H9 (cell line): ENCODE data around the gene KIF1A. TPM values are rescaled to one million over a fixed set of nuclear protein-coding genes. Genes with fewer than 3 reads are reported as not detected.

Experiments used
- DNase-seq: peaks from one replicate; pipeline ENCODE4 v3.0.0-alpha.2; 2017
- H2AFZ ChIP-seq: one replicate; pipeline ENCODE4 v1.6.1; 2013; ENCODE audit warnings: mild to moderate bottlenecking, low read length, control low read depth, moderate library complexity
- H2AK5ac ChIP-seq: 2 replicates; pipeline ENCODE4 v1.6.1; 2013; ENCODE audit warnings: low read length, control low read depth, mixed read lengths; ENCODE audit not compliant: insufficient read length
- H2BK120ac ChIP-seq: one replicate; pipeline ENCODE4 v1.6.1; 2013; ENCODE audit warnings: low read depth, mild to moderate bottlenecking, low read length, control low read depth, inconsistent platforms; ENCODE audit not compliant: poor library complexity, severe bottlenecking
- H2BK12ac ChIP-seq: 2 replicates; pipeline ENCODE4 v1.6.1; 2013; ENCODE audit warnings: low read length, control low read depth, mixed read lengths, low read depth; ENCODE audit not compliant: insufficient read length
- H2BK15ac ChIP-seq: 2 replicates; pipeline ENCODE4 v1.6.1; 2013; ENCODE audit warnings: low read depth, low read length, control low read depth
- H2BK20ac ChIP-seq: one replicate; pipeline ENCODE4 v1.6.1; 2013; ENCODE audit warnings: low read depth, mild to moderate bottlenecking, low read length, control low read depth, inconsistent platforms; ENCODE audit not compliant: poor library complexity, severe bottlenecking
- H2BK5ac ChIP-seq: 2 replicates; pipeline ENCODE4 v1.6.1; 2013; ENCODE audit warnings: low read length, control low read depth, mixed read lengths; ENCODE audit not compliant: insufficient read length
- H3K14ac ChIP-seq: 2 replicates; pipeline ENCODE4 v1.6.1; 2013; ENCODE audit warnings: low read length, control low read depth; ENCODE audit not compliant: insufficient read depth
- H3K18ac ChIP-seq: 2 replicates; pipeline ENCODE4 v1.6.1; 2013; ENCODE audit warnings: low read depth, mild to moderate bottlenecking, mixed read lengths, low read length, control low read depth; ENCODE audit not compliant: insufficient read length
- H3K23ac ChIP-seq: 2 replicates; pipeline ENCODE4 v1.6.1; 2013; ENCODE audit warnings: low read length, control low read depth, mixed read lengths, low read depth; ENCODE audit not compliant: insufficient read length
- H3K23me2 ChIP-seq: 2 replicates; pipeline ENCODE4 v1.6.1; 2013; ENCODE audit warnings: low read depth, mild to moderate bottlenecking, mixed read lengths, low read length, control low read depth; ENCODE audit not compliant: insufficient read length, poor library complexity, severe bottlenecking
- H3K27ac ChIP-seq: 2 replicates; pipeline ENCODE4 v1.5.1; 2013; ENCODE audit warnings: low read length, control low read depth, mixed read lengths, low read depth; ENCODE audit not compliant: insufficient read length
- H3K27me3 ChIP-seq: 2 replicates; pipeline ENCODE4 v1.6.1; 2013; ENCODE audit warnings: low read length, control low read depth, inconsistent platforms; ENCODE audit not compliant: insufficient read depth
- H3K4ac ChIP-seq: 2 replicates; pipeline ENCODE4 v1.6.1; 2013; ENCODE audit warnings: low read depth, mild to moderate bottlenecking, control low read depth, inconsistent platforms, low read length, moderate library complexity
- H3K4me1 ChIP-seq: 2 replicates; pipeline ENCODE4 v1.6.1; 2013; ENCODE audit warnings: low read length, control low read depth, inconsistent platforms; ENCODE audit not compliant: insufficient read depth
- H3K4me2 ChIP-seq: 2 replicates; pipeline ENCODE4 v1.6.1; 2013; ENCODE audit warnings: low read length, control low read depth, mixed read lengths; ENCODE audit not compliant: insufficient read length, insufficient read depth
- H3K56ac ChIP-seq: 2 replicates; pipeline ENCODE4 v1.6.1; 2013; ENCODE audit warnings: low read depth, mild to moderate bottlenecking, mixed read lengths, low read length, control low read depth; ENCODE audit not compliant: insufficient read length
- H3K79me1 ChIP-seq: 2 replicates; pipeline ENCODE4 v1.6.1; 2013; ENCODE audit warnings: low read depth, mild to moderate bottlenecking, moderate library complexity, low read length, control low read depth, inconsistent platforms; ENCODE audit not compliant: insufficient read depth, poor library complexity, severe bottlenecking
- H3K79me2 ChIP-seq: 2 replicates; pipeline ENCODE4 v1.6.1; 2013; ENCODE audit warnings: low read length, control low read depth, inconsistent platforms; ENCODE audit not compliant: insufficient read depth
- H3K9ac ChIP-seq: 2 replicates; pipeline ENCODE4 v1.6.1; 2013; ENCODE audit warnings: low read length, control low read depth, mixed read lengths; ENCODE audit not compliant: insufficient read length; ENCODE audit errors: extremely low read depth
- H3K9me3 ChIP-seq: one replicate; pipeline ENCODE4 v1.6.1; 2013; ENCODE audit warnings: low read depth, low read length, inconsistent platforms; ENCODE audit not compliant: control insufficient read depth
- H3T11ph ChIP-seq: one replicate; pipeline ENCODE4 v1.6.1; 2013; ENCODE audit warnings: mild to moderate bottlenecking, low read length, control low read depth, inconsistent platforms
- H4K20me1 ChIP-seq: one replicate; pipeline ENCODE4 v1.6.1; 2013; ENCODE audit not compliant: control insufficient read depth, insufficient read length, insufficient read depth
- H4K5ac ChIP-seq: 2 replicates; pipeline ENCODE4 v1.6.1; 2013; ENCODE audit warnings: low read depth, mild to moderate bottlenecking, mixed read lengths, low read length, control low read depth; ENCODE audit not compliant: insufficient read length
- H4K8ac ChIP-seq: replicated peaks from 2 replicates; pipeline ENCODE4 v1.6.1; 2013; ENCODE audit warnings: low read length, control low read depth, mixed read lengths, low read depth; ENCODE audit not compliant: insufficient read length
- H4K91ac ChIP-seq: 2 replicates; pipeline ENCODE4 v1.6.1; 2013; ENCODE audit warnings: low read depth, mild to moderate bottlenecking, moderate library complexity, mixed read lengths, low read length, control low read depth; ENCODE audit not compliant: insufficient read length
- H3K27ac Mint-ChIP-seq, 3 experiments: 2 replicates in 2 of 3; 3 replicates in 1 of 3; pipeline ENCODE4 v1.8.0; 2020 to 2021; ENCODE audit warnings: mixed read lengths in 3 of 3, mild to moderate bottlenecking in 1 of 3, moderate library complexity in 1 of 3
- H3K27me3 Mint-ChIP-seq: 2 replicates; pipeline ENCODE4 v1.8.0; 2021; ENCODE audit warnings: low read depth, mild to moderate bottlenecking, moderate library complexity, mixed read lengths
- H3K36me3 Mint-ChIP-seq, 3 experiments: 2 replicates in 2 of 3; 3 replicates in 1 of 3; pipeline ENCODE4 v1.8.0; 2020 to 2021; ENCODE audit warnings: low read depth in 3 of 3, mixed read lengths in 3 of 3; ENCODE audit not compliant: insufficient read depth in 1 of 3
- H3K4me1 Mint-ChIP-seq, 2 experiments: 2 replicates each; pipeline ENCODE4 v1.8.0; 2020; ENCODE audit warnings: mixed read lengths in 2 of 2
- H3K4me3 Mint-ChIP-seq, 2 experiments: 2 replicates in 1 of 2; 3 replicates in 1 of 2; pipeline ENCODE4 v1.8.0; 2020 to 2021; ENCODE audit warnings: mild to moderate bottlenecking in 2 of 2, mixed read lengths in 2 of 2, moderate library complexity in 1 of 2
- H3K9me3 Mint-ChIP-seq, 2 experiments: 2 replicates in 1 of 2; 3 replicates in 1 of 2; pipeline ENCODE4 v1.8.0; 2020; ENCODE audit warnings: mild to moderate bottlenecking in 2 of 2, mixed read lengths in 2 of 2, moderate library complexity in 1 of 2
- CTCF ChIP-seq: fragments of 200-600 bp; sonication (generic); conservative IDR thresholded peaks from 3 replicates; pipeline ENCODE4 v1.8.0; 2021; ENCODE audit warnings: antibody characterized with exemption, mild to moderate bottlenecking
- WGBS: extraction: QIAGEN DNeasy Blood & Tissue Kit; methylation state at CpG from one replicate; pipeline ENCODE4 v1.1.7; 2013; ENCODE audit warnings: missing lambda C conversion rate, low lambda C conversion rate, mixed read lengths; ENCODE audit not compliant: insufficient read length; ENCODE audit errors: extremely low coverage; 5-methylcytosine and 5-hydroxymethylcytosine counted together
- total RNA-seq: library from RNA; stranded (reverse); gene quantifications from 2 replicates; pipeline ENCODE4 v1.2.1, GENCODE V29; 2021

KIF1A gene
- total RNA-seq, 1 experiment from 2014 or later = 204 TPM

- H3K9me3 ChIP-seq = no peaks in the 10 kb centered on the region
- no peak overlapping the region for H3K14ac ChIP-seq
- no peak overlapping the region for H2BK20ac ChIP-seq
- H2BK5ac ChIP-seq = no peak overlapping the region
- no peaks in the 10 kb centered on the region for H3K23me2 ChIP-seq
- H3T11ph ChIP-seq = no peak overlapping the region
- H3K23ac ChIP-seq = no peak overlapping the region
- H2AK5ac ChIP-seq = no peak overlapping the region
- H2AFZ ChIP-seq = no peak overlapping the region
- Mint-ChIP-seq H3K4me3 (no peak overlapping the region), H3K36me3 (peaks cover 36 to 71% (median 69%) of the 10 kb centered on the region in 3 experiments), H3K9me3 (no peaks in the 10 kb centered on the region), H3K27me3 (no peaks in the 10 kb centered on the region), H3K27ac (no peak overlapping the region; a peak in 2 of 7 replicates), H3K4me1 (no peaks in the 10 kb centered on the region)
- H3K27ac ChIP-seq = no peak overlapping the region
- H3K4me1 ChIP-seq = no peaks in the 10 kb centered on the region
- no peak for TF ChIP-seq CTCF
- H3K79me2 ChIP-seq = no peaks in the 10 kb centered on the region
- H2BK15ac ChIP-seq = no peak overlapping the region
- no peak overlapping the region for H2BK12ac ChIP-seq
- H3K56ac ChIP-seq = no peak overlapping the region
- H3K18ac ChIP-seq = no peak overlapping the region
- no peak overlapping the region for H4K5ac ChIP-seq
- H4K91ac ChIP-seq = no peak overlapping the region
- no peak overlapping the region for H3K4ac ChIP-seq
- H3K79me1 ChIP-seq = no peaks in the 10 kb centered on the region
- no peak overlapping the region for H4K8ac ChIP-seq
- WGBS = no CpG with 5 or more reads among the region's 35 CpGs
- no peaks in the 10 kb centered on the region for H3K27me3 ChIP-seq
- H4K20me1 ChIP-seq = no peaks in the 10 kb centered on the region
- no peak overlapping the region for H3K4me2 ChIP-seq
- no peak for DNase-seq
- no peak overlapping the region for H3K9ac ChIP-seq
- H2BK120ac ChIP-seq = no peak overlapping the region
Measured at GRCh38 chr2:240736281-240737250, 83.5 kb downstream of the KIF1A start.
